Prostate gland (tissue), 2 donors: ENCODE results near the gene DPYD.

Experiments used
- CTCF ChIP-seq, 4 experiments: fragments of 200-600 bp in 2 of 4; fragments of 450-650 bp in 2 of 4; sonication (generic) in 2 of 4; IDR thresholded peaks; 1 replicate in 3 of 4; 2 replicates in 1 of 4; pipeline ENCODE4 v1.5.1; 2016 to 2019; ENCODE audit warnings: antibody characterized with exemption in 4 of 4, mild to moderate bottlenecking in 2 of 4, moderate library complexity in 2 of 4
- POLR2A ChIP-seq: fragments of 450-650 bp; IDR thresholded peaks from one replicate; pipeline ENCODE4 v1.6.1; 2016; ENCODE audit warnings: antibody characterized with exemption, mild to moderate bottlenecking
- POLR2AphosphoS5 ChIP-seq: sonication (generic); formaldehyde crosslinking; IDR thresholded peaks from one replicate; pipeline ENCODE4 v1.6.1; 2017; ENCODE audit warnings: antibody characterized with exemption

- TF ChIP-seq CTCF (IDR thresholded peaks at IDR 0.05), result no peak
- no peak for TF ChIP-seq POLR2A
- no peak for TF ChIP-seq POLR2AphosphoS5
Observed at GRCh38 chr1:97332716-97333115, 588.1 kb downstream of the DPYD start.
